Stimulated activated CD4-positive, alpha-beta T cell treated with anti-CD3 and anti-CD28 coated beads, Interleukin-4, amount 100 ng/mL, for 1 hour (primary cell): ENCODE data around the gene CNMD.

Source experiments
- DNase-seq: peaks from one replicate; pipeline ENCODE4 v3.0.0-alpha.2; 2020

The CNMD gene

DNA sequence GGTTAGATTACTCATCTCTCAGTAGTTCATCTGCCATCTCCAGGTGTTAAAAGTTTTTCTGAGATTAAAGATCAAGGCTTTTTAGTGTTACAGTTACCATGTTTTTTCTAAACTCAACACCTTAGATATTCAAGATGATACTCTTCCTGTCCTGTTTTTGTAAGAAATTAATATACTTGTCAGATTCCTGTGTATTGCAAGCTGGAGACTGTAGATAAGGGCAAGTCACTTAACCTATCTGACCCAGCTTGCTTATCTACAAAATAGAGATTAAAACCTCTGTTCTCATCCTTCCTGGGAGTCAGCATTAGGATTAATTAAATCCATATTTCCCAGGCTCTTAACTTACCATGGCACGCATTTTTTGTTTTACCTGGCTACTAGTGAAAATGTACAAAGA, 61.8 kb downstream of the CNMD start:
- no peak for DNase-seq

GRCh38 chr13:52673465-52673864, 66.2 kb downstream of the CNMD start:
- no peak for DNase-seq

- DNase-seq = no peak
Measured at GRCh38 chr13:52670726-52671125, 68.9 kb downstream of the CNMD start.

GRCh38 chr13:52669677-52670076, 69.9 kb downstream of the CNMD start:
- no peak for DNase-seq

GRCh38 chr13:52665325-52665724, 74.3 kb downstream of the CNMD start:
- DNase-seq = no peak

GRCh38 chr13:52664272-52664671, 75.3 kb downstream of the CNMD start:
- DNase-seq = no peak

GRCh38 chr13:52659340-52659739, 80.3 kb downstream of the CNMD start:
- DNase-seq = no peak
